GM13976 (cell line): Measurements from ENCODE around the gene DNAH14.

Experiments used
- DNase-seq: peaks from one replicate; pipeline ENCODE4 v3.0.0; 2012; ENCODE audit warnings: low spot score
- in situ Hi-C: fragments of 300-500 bp; cut with MboI; formaldehyde crosslinking; loops from one replicate; pipeline ENCODE4 v1.12.0; 2022; ENCODE audit warnings: low sequenced_read_pairs, mixed read lengths, inconsistent platforms; ENCODE audit not compliant: unreplicated experiment
- TF ChIP-seq, protein P1 (sequence below): IDR thresholded peaks from 2 replicates; pipeline ENCODE4 v1.5.1; 2012; ENCODE audit warnings: borderline replicate concordance, mild to moderate bottlenecking; ENCODE audit not compliant: insufficient read depth; ENCODE audit errors: extremely low read depth, missing control alignments, control extremely low read depth

DNAH14 gene

DNA sequence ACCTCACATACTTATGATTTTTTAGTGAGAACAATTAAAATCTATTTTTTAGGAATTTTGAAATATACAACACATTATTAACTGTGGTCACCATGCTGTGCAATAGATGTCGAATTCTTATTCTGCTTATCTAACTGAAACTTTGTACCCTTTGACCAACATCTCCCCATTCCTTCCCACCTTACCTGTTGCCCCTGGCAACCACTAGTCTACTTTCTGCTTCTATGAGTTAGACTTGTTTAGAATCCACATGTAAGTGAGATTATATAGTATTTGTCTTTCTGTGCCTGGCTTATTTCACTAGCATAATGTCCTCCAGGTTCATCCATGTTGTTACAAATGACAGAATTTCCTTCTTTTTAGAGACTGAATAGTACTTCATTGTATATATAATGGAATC lies 330.1 kb downstream of the DNAH14 start:
- DNase-seq: no peak
- in situ Hi-C loops: no loop called here
- TF ChIP-seq, protein P1, sequence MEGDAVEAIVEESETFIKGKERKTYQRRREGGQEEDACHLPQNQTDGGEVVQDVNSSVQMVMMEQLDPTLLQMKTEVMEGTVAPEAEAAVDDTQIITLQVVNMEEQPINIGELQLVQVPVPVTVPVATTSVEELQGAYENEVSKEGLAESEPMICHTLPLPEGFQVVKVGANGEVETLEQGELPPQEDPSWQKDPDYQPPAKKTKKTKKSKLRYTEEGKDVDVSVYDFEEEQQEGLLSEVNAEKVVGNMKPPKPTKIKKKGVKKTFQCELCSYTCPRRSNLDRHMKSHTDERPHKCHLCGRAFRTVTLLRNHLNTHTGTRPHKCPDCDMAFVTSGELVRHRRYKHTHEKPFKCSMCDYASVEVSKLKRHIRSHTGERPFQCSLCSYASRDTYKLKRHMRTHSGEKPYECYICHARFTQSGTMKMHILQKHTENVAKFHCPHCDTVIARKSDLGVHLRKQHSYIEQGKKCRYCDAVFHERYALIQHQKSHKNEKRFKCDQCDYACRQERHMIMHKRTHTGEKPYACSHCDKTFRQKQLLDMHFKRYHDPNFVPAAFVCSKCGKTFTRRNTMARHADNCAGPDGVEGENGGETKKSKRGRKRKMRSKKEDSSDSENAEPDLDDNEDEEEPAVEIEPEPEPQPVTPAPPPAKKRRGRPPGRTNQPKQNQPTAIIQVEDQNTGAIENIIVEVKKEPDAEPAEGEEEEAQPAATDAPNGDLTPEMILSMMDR: no peak

- TF ChIP-seq, protein P1: no peak
- DNase-seq: no peak
- in situ Hi-C loops: no loop called here
These were observed 330.8 kb downstream of the DNAH14 start for GRCh38 chr1:225260319-225260718.

GRCh38 chr1:225277445-225277844 lies 348.0 kb downstream of the DNAH14 start:
- no peak for DNase-seq
- TF ChIP-seq, protein P1: no peak
- in situ Hi-C loops: no loop called here

- no peak for DNase-seq
- TF ChIP-seq, protein P1: no peak
- in situ Hi-C loops: no loop called here
These were observed 351.1 kb downstream of the DNAH14 start for GRCh38 chr1:225280563-225280962.

DNA sequence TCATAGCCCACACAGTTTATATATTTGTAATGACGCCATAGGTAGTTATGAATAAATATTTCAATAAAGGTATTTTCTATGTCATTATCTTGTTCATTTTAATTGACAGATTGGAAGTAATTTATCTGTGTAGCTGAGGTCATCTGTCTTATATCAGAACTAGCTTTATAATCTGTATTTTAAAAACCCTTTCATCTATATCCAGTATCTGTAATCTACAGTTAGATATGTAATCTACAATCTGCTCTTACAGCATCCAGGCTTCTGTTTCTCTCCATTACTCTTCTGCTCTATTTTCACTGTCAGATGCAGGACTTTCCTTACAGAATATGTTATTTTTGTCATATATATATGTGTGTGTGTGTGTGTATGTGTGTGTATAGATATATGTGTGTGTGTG lies 360.8 kb downstream of the DNAH14 start:
- in situ Hi-C loops: no loop called here
- no peak for DNase-seq
- TF ChIP-seq, protein P1: no peak

DNA sequence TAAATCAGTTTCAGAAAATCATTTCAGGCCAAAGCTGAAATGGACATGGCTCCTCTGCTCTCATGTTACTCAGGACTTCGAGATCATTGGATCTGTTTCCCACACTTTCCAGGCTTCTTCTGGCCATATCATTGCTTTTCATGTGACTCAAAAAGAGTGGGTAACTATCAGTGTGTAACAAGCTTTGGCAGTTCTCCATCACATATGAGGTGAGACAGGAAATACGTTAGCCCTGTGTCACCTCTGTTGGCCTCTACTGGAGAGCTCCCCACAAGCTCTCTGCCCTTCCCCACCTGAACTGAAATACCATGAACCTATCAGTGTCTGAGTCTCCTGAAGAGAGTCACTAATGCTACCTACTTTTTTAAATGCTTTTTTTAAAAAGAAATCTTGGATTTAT lies 370.1 kb downstream of the DNAH14 start:
- TF ChIP-seq, protein P1: no peak
- no peak for DNase-seq
- in situ Hi-C loops: no loop called here

DNA sequence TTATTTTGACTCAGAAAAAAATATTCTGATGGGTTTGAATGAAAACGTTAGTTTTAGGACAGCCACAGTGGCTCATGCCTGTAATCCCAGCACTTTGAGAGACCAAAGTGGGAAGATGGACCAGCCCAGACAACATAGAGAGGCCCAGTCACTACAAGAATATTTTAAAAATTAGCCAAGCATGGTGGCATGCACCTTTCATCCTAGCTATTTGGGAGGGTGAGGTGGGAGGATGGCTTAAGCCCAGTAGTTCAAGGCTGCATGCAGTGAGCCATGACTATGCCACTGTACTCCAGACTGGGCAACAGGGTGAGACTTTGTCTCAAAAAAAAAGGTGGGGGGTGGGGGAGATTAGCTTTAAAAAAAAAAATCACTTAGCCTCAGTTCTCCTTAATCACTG lies 370.9 kb downstream of the DNAH14 start:
- in situ Hi-C loops: no loop called here
- DNase-seq: no peak
- TF ChIP-seq, protein P1: no peak
